Activated CD4-positive, alpha-beta T cell treated with anti-CD3 and anti-CD28 coated beads, Interleukin-2, amount 50 U/mL, for 4 hours (primary cell): Measurements from ENCODE around the gene MAPK11.

ENCODE experiments used
- DNase-seq, 2 experiments: peaks; one replicate each; pipeline ENCODE4 v3.0.0-alpha.2; 2020

The MAPK11 gene

GRCh38 chr22:50293441-50294318, 23.5 kb upstream of the MAPK11 start:
- no peak for DNase-seq

- DNase-seq = no peak
These were observed 22.7 kb upstream of the MAPK11 start for GRCh38 chr22:50292643-50293440.

- no peak for DNase-seq
These were observed 19.9 kb upstream of the MAPK11 start for GRCh38 chr22:50289942-50290630.

DNA sequence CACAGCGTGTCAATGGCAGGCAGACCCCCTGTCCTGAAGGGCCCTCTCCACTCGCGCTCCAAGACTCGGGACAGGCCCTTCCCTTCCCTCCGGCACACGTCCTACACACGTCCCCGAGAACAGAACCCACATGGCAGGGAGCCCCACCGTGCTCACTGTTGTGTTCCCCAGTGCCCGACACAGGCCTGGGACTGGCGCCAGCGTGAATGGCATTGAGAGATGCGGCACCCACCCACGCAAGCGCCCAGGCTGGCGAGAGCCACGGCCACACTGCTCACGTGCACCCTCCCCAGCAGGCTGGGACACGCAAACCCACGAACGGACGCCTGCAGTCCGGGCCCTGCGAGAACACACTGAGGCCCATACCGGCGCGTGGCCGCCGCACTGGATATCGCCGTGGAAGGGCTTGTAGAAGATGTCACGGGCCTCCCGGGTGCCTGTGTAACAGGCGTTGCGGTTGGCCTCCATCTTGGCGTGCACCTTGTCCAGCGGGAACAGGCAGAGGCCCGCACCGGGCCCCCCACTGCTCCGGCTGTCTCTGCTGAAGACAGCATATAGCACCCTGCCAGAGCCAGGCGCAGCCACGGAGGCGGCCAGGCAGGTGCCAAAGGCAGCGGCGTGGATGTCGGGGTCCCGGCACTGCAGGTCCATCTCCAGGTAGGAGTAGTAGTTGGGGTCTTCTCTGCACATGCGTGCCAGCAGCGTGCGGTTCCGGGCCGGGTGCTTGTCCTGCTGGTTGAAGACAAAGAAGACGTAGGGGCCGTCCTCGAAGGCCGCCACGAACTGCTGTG, 19.2 kb upstream of the MAPK11 start:
- DNase-seq = no peak

DNA sequence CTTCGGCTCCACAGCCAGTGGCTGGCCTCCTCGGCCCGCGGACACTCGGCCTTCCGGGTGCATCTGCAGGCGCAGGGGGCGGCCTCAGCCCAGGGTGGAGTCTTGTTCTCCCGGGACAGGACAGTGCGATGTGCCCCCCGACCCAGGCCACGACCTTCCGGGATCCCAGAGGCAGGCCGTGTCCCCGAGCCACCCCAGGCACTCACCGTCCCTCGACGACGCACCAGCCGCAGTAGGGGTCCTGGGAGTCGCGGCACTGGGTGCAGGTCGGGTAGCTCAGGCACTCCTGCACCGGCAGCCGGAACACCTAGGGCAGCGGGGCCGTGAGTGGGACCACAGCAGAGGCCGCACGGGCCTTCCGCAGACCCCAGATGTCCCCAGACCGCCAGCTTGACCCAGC, 17.6 kb upstream of the MAPK11 start:
- DNase-seq = no peak

- no peak for DNase-seq
These were observed 16.6 kb upstream of the MAPK11 start for GRCh38 chr22:50286701-50287318.

GRCh38 chr22:50286275-50286674, 16.1 kb upstream of the MAPK11 start:
- DNase-seq = no peak

DNA sequence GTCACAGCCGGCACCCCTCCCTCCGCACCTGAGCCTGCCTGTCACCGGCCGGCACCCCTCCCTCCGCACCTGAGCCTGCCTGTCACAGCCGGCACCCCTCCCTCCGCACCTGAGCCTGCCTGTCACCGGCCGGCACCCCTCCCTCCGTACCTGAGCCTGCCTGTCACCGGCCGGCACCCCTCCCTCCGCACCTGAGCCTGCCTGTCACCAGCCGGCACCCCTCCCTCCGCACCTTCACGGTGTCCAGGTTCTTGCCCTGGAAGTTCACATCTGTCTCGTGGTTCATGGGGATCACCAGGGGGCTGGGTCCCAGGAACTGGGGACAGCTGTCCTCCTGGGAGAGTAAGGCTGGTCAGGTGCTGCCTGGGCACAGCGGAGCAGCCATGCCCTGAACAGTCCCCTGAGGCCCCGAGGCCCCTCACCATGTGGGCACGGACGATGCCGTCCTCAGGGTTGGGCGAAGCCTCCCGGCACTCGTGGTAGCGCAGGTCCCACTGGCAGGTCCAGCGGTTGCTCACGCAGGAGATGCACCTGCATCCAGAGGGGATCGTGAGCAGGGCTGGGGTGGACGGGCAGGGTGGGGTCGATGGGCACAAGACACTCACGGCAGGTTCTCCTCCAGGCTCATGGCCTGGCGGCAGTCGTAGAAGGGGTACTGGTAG, 15.5 kb upstream of the MAPK11 start:
- DNase-seq = no peak

- DNase-seq = no peak
These were observed 14.3 kb upstream of the MAPK11 start for GRCh38 chr22:50284479-50284878.

GRCh38 chr22:50283821-50284220, 13.6 kb upstream of the MAPK11 start:
- no peak for DNase-seq

DNA sequence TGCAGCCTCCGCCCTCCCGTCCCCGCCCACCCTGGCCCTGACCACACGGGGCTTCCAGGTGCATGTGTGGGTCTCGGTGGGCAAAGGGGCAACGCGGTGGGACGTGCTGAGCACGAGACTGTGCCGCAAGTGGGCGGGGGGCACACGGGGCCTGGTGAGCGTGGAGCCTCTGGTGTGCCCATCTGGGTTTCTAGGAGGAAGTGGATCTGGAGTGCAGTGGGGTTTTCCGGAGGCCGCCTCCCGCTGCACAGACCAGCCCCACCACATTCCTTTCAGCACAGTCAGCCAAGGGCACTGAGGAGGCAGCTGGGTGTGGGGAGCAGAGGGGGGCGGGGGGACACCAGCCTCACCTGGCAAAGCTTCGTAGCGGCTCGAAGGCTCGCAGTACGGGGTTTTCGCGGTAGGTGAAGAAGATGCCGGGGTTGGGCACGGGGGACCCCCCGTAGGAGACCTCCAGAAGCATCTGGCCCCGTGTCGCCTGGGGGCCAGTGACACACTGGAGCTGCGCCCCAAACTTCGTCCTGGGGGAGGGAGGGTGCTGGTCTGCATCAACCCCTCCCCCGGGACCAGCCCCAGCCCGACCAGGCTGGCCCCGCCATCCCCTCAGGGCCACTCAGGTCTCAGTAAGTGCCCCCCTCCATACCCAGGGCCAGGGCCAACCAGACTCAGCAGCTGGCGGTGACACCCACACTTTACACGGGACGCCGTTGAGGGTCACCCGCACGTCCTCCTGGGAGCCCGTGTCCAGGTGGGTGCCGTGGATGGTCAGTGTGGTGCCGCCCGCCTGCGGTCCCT, 12.4 kb upstream of the MAPK11 start:
- no peak for DNase-seq

DNA sequence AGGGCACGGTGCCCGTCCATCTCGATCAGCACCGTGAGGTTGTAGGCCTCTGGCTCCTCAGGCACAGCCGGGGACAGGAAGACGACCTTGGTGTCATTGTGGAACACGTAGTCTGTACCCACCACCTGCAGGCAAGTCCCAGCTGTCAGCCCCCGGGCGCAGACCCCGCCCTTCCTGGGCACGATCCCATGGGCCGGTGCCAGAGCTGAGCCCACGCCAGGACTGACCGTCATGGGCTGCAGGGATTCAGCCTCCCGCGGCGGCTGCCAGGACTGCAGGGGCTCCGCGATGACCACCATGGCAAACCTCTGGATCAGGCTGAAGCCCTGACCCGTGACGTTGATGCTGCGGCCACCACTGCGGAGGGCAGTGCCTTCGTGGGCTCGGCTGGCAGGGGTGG, 11.8 kb upstream of the MAPK11 start:
- DNase-seq = no peak

DNA sequence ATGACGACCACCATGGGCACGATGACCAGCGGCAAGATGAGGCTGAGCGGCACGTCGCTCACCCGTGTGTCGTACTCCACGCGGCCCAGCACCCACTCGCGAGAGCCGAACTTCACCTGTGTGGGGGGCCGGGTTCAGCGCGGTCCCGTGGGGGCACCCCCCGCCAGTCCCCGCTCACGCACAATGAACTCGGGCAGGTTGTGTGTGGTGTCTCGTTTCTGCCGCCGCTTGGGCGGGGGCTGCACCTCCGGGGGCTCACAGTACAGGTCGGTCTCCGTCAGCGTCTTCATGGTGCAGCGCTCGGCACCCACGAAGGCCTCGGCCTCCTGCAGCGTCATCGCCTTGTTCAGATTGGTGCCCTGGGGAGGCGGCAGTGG, 11.2 kb upstream of the MAPK11 start:
- DNase-seq = no peak

GRCh38 chr22:50280708-50281383, 10.7 kb upstream of the MAPK11 start:
- no peak for DNase-seq

- no peak for DNase-seq
These were observed 10.0 kb upstream of the MAPK11 start for GRCh38 chr22:50280022-50280707.

GRCh38 chr22:50278956-50279619, 8.9 kb upstream of the MAPK11 start:
- no peak for DNase-seq

GRCh38 chr22:50278461-50278860, 8.3 kb upstream of the MAPK11 start:
- DNase-seq = no peak

- DNase-seq = no peak
These were observed 7.6 kb upstream of the MAPK11 start for GRCh38 chr22:50277761-50278160.

DNA sequence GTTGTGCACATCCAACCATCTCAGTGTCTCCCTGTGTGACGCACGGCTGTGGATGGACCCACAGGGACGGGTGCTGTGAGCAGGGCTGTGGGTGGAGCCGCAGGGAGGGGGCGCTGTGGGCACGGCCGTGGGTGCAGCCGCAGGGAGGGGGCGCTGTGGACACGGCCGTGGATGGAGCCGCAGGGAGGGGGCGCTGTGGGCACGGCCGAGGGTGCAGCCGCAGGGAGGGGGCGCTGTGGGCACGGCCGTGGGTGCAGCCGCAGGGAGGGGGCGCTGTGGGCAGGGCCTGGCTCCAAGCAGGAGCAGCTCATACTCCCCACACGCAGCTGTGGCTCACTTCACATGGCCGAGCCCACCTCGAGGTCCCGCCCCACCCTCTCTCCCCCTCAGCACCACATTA, 6.0 kb upstream of the MAPK11 start:
- no peak for DNase-seq
